Thyroid gland (tissue), 4 donors: Measurements from ENCODE around the gene MEIOB.

Experiments
- CTCF ChIP-seq, 6 experiments: fragments of 200-600 bp in 3 of 6; fragments of 450-650 bp in 3 of 6; sonication (generic) in 3 of 6; IDR thresholded peaks; one replicate each; pipeline ENCODE4 v1.5.1; 2016 to 2019; ENCODE audit warnings: antibody characterized with exemption in 6 of 6, mild to moderate bottlenecking in 2 of 6, inconsistent platforms in 1 of 6, moderate library complexity in 1 of 6
- POLR2A ChIP-seq, 2 donors: fragments of 450-650 bp; IDR thresholded peaks; one replicate each; pipeline ENCODE4 v1.6.1; 2017; ENCODE audit warnings: antibody characterized with exemption in 2 of 2, mild to moderate bottlenecking in 2 of 2, moderate library complexity in 1 of 2

GRCh38 chr16:1871974-1872635, at the start of gene MEIOB:
- no peak for TF ChIP-seq CTCF (IDR thresholded peaks at IDR 0.05)
- no peak for TF ChIP-seq POLR2A (IDR thresholded peaks at IDR 0.05)
